GM19467 (cell line): Measurements from ENCODE around the gene PPP1R3D.

Experiments
- ATAC-seq: cut with Tn5 transposase; IDR thresholded peaks from one replicate; pipeline ENCODE4 v1.9.1; 2021; ENCODE audit warnings: mild to moderate bottlenecking, moderate library complexity; ENCODE audit not compliant: unreplicated experiment

Gene PPP1R3D

GRCh38 chr20:59948828-59949720, 9.0 kb upstream of the PPP1R3D start:
- ATAC-seq = peak; percentile 67

DNA sequence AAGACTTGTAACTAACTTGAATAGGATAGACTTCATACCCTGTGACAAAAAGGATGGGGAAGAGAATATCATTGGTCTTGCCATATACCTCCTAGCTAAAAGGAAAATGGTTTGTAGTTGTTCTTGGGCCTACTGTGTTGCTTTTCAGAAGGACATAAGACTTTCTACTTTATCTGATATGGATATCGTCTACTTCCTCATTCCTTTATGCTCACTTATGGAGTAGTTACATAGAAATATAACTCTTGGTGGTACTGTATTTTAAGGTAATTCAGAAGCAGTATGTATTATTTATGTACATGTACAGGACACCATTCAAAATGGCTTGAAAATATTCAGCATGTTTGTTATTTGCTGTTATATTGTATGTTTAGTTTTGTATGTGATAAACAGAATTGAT, 8.1 kb upstream of the PPP1R3D start:
- no peak for ATAC-seq

GRCh38 chr20:59947376-59947775, 7.3 kb upstream of the PPP1R3D start:
- ATAC-seq = no peak

GRCh38 chr20:59945731-59946130, 5.6 kb upstream of the PPP1R3D start:
- ATAC-seq = no peak

GRCh38 chr20:59945175-59945574, 5.1 kb upstream of the PPP1R3D start:
- no peak for ATAC-seq

- no peak for ATAC-seq
Observed at GRCh38 chr20:59944726-59945125, 4.6 kb upstream of the PPP1R3D start.

DNA sequence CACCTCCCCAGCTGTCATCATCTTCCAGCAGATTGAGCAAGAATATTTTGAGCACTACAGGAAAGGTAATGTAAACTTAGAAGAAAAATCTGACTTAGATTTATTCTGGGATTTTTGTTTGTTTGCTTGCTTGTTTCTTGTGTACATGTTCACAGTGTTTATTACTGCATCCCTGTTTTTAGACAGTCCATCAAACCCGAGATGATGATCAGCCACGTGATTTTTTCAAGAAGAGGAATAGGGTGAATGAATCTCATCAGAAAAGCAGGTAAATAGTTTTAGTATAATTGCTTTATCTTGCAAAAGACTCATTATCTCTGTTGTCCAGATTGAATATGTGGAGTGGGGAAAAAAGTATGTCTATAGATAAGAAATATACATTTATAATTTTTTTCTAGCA, 2.1 kb upstream of the PPP1R3D start:
- ATAC-seq = no peak

DNA sequence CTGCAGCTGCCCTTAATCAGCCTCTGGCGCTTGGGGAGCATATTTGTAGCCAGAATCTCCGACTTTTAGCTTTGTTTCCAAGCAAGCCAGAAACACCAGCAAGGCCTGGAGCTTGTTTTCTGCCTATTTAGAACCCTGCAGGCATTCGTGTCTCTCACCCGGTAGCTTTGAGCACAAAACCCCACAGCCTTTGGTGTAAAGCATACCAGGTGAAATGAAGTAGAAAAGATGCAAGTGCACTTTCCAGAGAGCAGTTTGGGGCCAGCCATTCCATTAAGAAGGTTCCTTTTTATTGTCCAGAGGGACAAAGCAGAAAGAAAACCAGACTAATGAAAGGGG, 820 bp upstream of the PPP1R3D start:
- ATAC-seq = no peak

DNA sequence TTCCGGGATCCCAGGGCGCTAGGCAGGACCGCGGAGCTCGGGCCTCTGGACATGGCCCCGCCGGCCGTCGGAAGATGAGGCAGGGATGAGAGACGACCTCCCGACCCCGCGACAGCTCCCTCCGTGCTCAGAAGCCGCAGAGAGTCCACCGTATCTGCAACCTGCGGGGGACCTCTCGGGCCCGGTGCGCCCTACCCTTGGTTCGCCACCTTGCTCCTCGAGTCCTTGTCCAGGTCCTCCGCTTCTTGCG, 301 bp downstream of the PPP1R3D start:
- ATAC-seq = peak; percentile 27

GRCh38 chr20:59939052-59939878, 840 bp downstream of the PPP1R3D start:
- ATAC-seq = peak; percentile 26

DNA sequence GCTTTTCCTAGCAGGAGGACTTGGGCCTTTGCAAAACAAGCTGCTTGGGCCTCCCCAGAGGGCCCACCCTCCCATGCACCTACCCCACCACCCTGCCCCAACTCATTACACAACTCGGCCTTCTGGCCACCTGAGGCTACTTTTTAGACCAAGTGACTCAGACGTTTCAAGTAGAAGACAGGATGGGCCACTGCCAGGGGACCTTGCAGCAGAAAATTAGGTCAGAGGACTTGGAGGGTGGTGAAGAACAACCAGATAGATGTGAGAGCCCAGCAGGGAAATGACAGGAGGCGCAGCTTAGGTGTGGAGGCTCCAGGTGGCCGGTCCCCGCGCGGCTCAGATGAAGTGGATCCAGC, 1.4 kb downstream of the PPP1R3D start:
- no peak for ATAC-seq

GRCh38 chr20:59938221-59938620, 1.9 kb downstream of the PPP1R3D start:
- ATAC-seq = no peak

DNA sequence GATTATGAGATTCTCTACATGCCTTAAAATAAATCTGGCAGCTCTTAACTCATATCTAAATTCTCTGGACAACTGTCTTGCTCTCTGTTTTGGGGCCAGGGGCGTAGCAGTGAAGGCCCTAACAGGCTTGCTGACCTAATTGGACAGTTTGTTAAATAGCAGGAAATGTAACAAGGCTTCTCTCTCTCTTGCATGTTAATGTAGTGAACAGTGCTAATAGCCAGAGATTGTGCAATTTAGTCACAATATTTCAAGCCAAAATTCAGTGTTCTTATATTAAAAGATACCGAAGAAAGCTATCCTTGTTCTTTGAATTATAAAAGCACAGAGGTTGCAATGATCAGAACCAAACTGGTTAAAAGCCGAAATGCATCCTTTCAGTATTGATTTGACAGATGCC, 3.0 kb downstream of the PPP1R3D start:
- no peak for ATAC-seq

GRCh38 chr20:59936409-59936808, 3.7 kb downstream of the PPP1R3D start:
- ATAC-seq = no peak

GRCh38 chr20:59935457-59936185, 4.5 kb downstream of the PPP1R3D start:
- no peak for ATAC-seq

DNA sequence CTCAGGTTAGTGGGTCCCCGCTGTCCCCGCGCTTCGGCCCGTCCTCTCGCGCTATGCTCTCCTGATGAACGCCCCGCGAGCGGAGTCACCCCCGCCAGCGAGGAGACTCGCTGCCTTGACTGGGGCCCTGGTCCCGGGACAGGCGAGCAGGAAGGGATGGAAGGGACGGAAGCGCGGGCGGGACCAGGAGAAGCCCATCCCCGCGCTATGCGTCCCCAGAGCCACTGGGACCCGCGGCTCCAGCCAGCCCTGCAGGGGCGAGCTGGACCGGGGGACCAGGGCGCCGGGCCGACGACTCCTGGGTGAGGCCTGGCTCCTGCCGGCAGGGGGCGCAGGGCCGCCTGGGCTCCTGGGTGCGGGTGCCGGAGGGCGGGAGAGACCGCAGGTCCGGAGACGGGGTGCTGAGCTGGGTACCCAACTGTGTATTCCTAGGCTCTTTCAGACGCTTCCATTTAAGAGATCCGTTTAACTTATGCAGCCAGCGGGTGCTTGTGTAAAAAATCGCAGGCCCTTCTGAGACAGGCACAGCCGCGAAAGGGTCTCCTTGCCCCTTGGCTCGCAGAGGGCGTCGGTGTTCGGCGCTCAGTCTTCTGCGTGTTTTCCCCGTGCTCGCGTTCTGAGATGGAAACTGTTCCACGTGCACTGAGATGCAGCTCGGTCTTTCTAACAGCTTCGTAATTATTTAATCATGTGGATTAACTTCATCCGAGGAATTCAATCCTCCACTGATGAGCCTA, 6.1 kb downstream of the PPP1R3D start:
- peak; percentile 87 for ATAC-seq

DNA sequence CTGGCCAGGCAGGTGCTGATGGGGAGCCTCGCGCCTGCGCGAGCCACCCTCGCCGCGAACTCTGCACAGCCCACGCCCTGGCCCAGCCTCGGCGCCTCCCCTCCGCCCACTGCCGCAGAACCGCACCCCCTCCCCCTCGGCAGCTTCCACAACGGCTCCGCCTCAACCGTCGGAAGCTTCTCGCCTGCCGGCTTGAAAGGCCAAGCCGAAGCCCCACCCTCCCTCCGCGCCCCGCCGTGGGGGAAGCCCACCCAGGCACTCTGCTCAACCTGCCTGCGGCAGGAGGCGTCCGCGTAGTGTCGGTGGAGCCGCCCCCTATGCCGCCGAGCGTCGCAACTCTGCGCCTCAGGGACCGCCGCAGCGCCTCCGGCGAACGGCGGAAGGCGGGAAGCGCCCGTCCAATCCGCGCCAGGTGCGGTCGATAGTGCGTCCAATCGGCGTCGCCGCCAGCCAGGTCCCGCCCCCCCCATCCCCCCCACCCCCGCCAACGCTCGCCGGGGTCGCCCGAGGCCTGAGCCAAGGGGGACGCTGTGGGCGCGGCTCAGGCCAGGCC, 6.7 kb downstream of the PPP1R3D start, which contains the start of gene SYCP2:
SYCP2 (minus strand) TSS at position 342 of the 553 bp plus-strand sequence. CDS start 11,224 bp downstream, outside the sequence.
- no peak for ATAC-seq

- no peak for ATAC-seq
Observed at GRCh38 chr20:59932616-59933295, 7.3 kb downstream of the PPP1R3D start.

DNA sequence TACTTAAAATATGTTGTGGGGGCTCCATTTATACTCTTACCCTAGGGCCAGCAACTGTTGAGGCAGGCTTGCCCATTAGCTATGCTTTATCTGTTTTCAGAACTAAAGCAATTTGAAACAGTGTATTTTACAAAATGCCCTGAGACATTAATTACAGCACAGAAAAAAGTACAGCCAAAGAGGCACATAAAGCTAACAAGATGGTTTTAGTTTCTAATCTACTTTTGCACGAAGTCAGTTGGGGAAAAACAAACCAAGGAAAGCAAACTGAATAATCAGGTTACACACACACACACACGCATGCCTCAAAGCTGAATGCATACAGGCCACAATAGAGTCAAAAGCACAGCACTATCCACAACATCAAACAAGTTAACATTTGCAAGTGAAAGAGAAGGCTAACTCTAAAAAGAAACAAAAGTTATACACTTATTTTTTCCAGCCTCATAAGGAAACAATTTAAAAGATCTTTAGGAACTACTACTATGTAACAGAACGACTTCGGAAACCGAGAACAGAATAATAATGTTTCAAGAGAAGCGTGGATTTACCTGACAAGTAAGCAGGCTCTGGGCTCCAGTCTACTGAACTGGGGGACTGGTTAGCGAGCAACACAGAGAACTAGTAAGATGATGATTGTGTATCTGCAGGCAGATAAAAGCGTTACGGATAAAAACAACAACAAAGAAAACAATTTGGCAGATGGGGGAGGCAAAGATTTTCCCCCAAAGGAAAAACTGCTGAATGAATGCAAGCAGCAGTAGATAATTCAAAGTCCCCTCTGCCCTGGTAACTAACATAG, 8.4 kb downstream of the PPP1R3D start:
- no peak for ATAC-seq
